Calu3 (cell line): ENCODE data around the gene H2AZ2. TPM values are rescaled to one million over a fixed set of nuclear protein-coding genes. Genes with fewer than 3 reads are reported as not detected.

Experiments
- BruUV-seq: library from RNA; stranded (reverse); fragments of 400-500 nt; replicated peaks from 2 replicates; lab custom pipeline; 2021; lab: Mats Ljungman, UMichigan
- CTCF ChIA-PET: fragments of 300-600 bp; sonication (Branson Sonifier 250); formaldehyde crosslinking; loops from one replicate; lab custom pipeline; 2022; ENCODE audit warnings: antibody characterized with exemption; lab: Charles Lee
- DNase-seq: peaks from one replicate; pipeline ENCODE4 v3.0.0; 2022
- H3K27ac Mint-ChIP-seq: one replicate; pipeline ENCODE4 v1.8.0; 2022; ENCODE audit warnings: mixed read lengths; ENCODE audit not compliant: unreplicated experiment
- H3K27me3 Mint-ChIP-seq: one replicate; pipeline ENCODE4 v1.8.0; 2022; ENCODE audit warnings: mixed read lengths; ENCODE audit not compliant: unreplicated experiment
- H3K36me3 Mint-ChIP-seq: one replicate; pipeline ENCODE4 v1.8.0; 2022; ENCODE audit warnings: mild to moderate bottlenecking, moderate library complexity, mixed read lengths; ENCODE audit not compliant: insufficient read depth, unreplicated experiment
- H3K4me1 Mint-ChIP-seq: one replicate; pipeline ENCODE4 v1.8.0; 2022; ENCODE audit warnings: mild to moderate bottlenecking, low read depth, mixed read lengths; ENCODE audit not compliant: unreplicated experiment
- H3K4me3 Mint-ChIP-seq: one replicate; pipeline ENCODE4 v1.8.0; 2022; ENCODE audit warnings: mild to moderate bottlenecking, low read depth, moderate library complexity, mixed read lengths; ENCODE audit not compliant: unreplicated experiment
- H3K9me3 Mint-ChIP-seq: one replicate; pipeline ENCODE4 v1.8.0; 2022; ENCODE audit warnings: low read depth, mixed read lengths; ENCODE audit not compliant: unreplicated experiment
- CTCF ChIP-seq: fragments of 200-600 bp; IDR thresholded peaks from one replicate; pipeline ENCODE4 v1.8.0; 2022; ENCODE audit warnings: antibody characterized with exemption; ENCODE audit not compliant: unreplicated experiment
- intact Hi-C: fragments of 100-400 bp; cut with micrococcal nuclease; formaldehyde crosslinking; loops from one replicate; pipeline ENCODE4 v1.10.0; 2022; ENCODE audit not compliant: unreplicated experiment
- total RNA-seq: library from RNA; stranded (reverse); gene quantifications from 2 replicates; pipeline ENCODE4 v1.2.3, GENCODE V29; 2022

H2AZ2 gene
- total RNA-seq, 1 experiment from 2014 or later, result 371 TPM

- CTCF ChIA-PET, result no interaction called here
- Mint-ChIP-seq H3K4me1 (no peaks in the 10 kb centered on the region), H3K36me3 (no peaks in the 10 kb centered on the region), H3K9me3 (peaks cover 7% of the 10 kb centered on the region), H3K4me3 (no peak overlapping the region), H3K27ac (peak overlapping the region; percentile 24), H3K27me3 (no peaks in the 10 kb centered on the region)
- DNase-seq, result no peak
- BruUV-seq, result no TSS peak
- intact Hi-C loops, result no loop called here
- TF ChIP-seq CTCF, result no peak
Measured at GRCh38 chr7:44784364-44784763, 63.5 kb downstream of the H2AZ2 start.

- no peak overlapping the region for H3K4me3 Mint-ChIP-seq
- H3K4me1 Mint-ChIP-seq, result no peaks in the 10 kb centered on the region
- DNase-seq, result no peak
- H3K27me3 Mint-ChIP-seq, result no peaks in the 10 kb centered on the region
- no peak for TF ChIP-seq CTCF
- intact Hi-C loops, result no loop called here
- BruUV-seq, result no TSS peak
- peaks cover 7% of the 10 kb centered on the region for H3K9me3 Mint-ChIP-seq
- H3K36me3 Mint-ChIP-seq, result no peaks in the 10 kb centered on the region
- H3K27ac Mint-ChIP-seq, result no peak overlapping the region
- CTCF ChIA-PET, result no interaction called here
Measured at GRCh38 chr7:44783407-44783806, 64.5 kb downstream of the H2AZ2 start.

- peaks cover 7% of the 10 kb centered on the region for H3K9me3 Mint-ChIP-seq
- no peak for TF ChIP-seq CTCF
- no peaks in the 10 kb centered on the region for H3K27me3 Mint-ChIP-seq
- no peak overlapping the region for H3K4me3 Mint-ChIP-seq
- no TSS peak for BruUV-seq
- H3K4me1 Mint-ChIP-seq, result no peaks in the 10 kb centered on the region
- CTCF ChIA-PET, result interaction anchor here (1.0 kb wide), 1 partner anchor 31 kb away, joined by 4 read pairs; no protein-coding TSS in a partner anchor
- intact Hi-C loops, result no loop called here
- DNase-seq, result no peak
- H3K27ac Mint-ChIP-seq, result no peak overlapping the region
- no peaks in the 10 kb centered on the region for H3K36me3 Mint-ChIP-seq
Measured at GRCh38 chr7:44782460-44782859, 65.4 kb downstream of the H2AZ2 start.

Other genes starting within 250 kb of the H2AZ2 start
- 100 and 105 TPM in 2 replicates for gene OGDH, start 241.5 kb downstream of the H2AZ2 start, total RNA-seq
- gene ZMIZ2, start 99.2 kb downstream of the H2AZ2 start, total RNA-seq, result 260 and 269 TPM in 2 replicates
- 2,685 and 3,069 TPM in 2 replicates for gene PPIA, start 51.4 kb downstream of the H2AZ2 start, total RNA-seq
- gene PURB, start 37.4 kb upstream of the H2AZ2 start, total RNA-seq, result 68.5 and 70.8 TPM in 2 replicates
- 0.33 and 0.39 TPM in 2 replicates for gene MYO1G, start 130.9 kb upstream of the H2AZ2 start, total RNA-seq
- gene CCM2, start 152.1 kb upstream of the H2AZ2 start, total RNA-seq, result 59.8 and 62.9 TPM in 2 replicates
- 0.90 and 1.0 TPM in 2 replicates for gene NACAD, start 240.9 kb upstream of the H2AZ2 start, total RNA-seq